Sigmoid colon (tissue), 7 donors: ENCODE results near the gene STK11. TPM values are rescaled to one million over a fixed set of nuclear protein-coding genes. Genes with fewer than 3 reads are reported as not detected.

Experiments used
- DNase-seq: peaks from one replicate; pipeline ENCODE4 v3.0.0-alpha.2; 2019
- H3K27ac ChIP-seq, 4 donors: fragments of 200-600 bp; sonication (generic); one replicate each; pipeline ENCODE4 v1.5.1; 2016 to 2019; ENCODE audit warnings: mild to moderate bottlenecking in 1 of 4
- H3K27me3 ChIP-seq, 3 donors: fragments of 200-600 bp; sonication (generic); one replicate each; pipeline ENCODE4 v1.5.1; 2019; ENCODE audit warnings: mild to moderate bottlenecking in 1 of 3
- H3K36me3 ChIP-seq, 4 donors: fragments of 200-600 bp; sonication (generic); one replicate each; pipeline ENCODE4 v1.5.1; 2016 to 2019
- H3K4me1 ChIP-seq, 4 donors: fragments of 200-600 bp; sonication (generic); one replicate each; pipeline ENCODE4 v1.5.1; 2017 to 2019
- H3K4me3 ChIP-seq, 4 donors: fragments of 200-600 bp; sonication (generic); one replicate each; pipeline ENCODE4 v1.5.1; 2017 to 2019; ENCODE audit warnings: mild to moderate bottlenecking in 2 of 4, moderate library complexity in 1 of 4
- H3K9me3 ChIP-seq, 4 donors: fragments of 200-600 bp in 3 of 4; sonication (generic) in 3 of 4; one replicate each; pipeline versions ENCODE4 v1.5.1 to v1.6.1; 2013 to 2019
- CTCF ChIP-seq, 4 experiments: fragments of 450-650 bp in 3 of 4; fragments of 200-600 bp in 1 of 4; IDR thresholded peaks; one replicate each; pipeline ENCODE4 v1.5.1; 2016 to 2019; ENCODE audit warnings: antibody characterized with exemption in 4 of 4, mild to moderate bottlenecking in 3 of 4, moderate library complexity in 2 of 4
- EP300 ChIP-seq, 4 donors: sonication (generic); formaldehyde crosslinking; IDR thresholded peaks; one replicate each; pipeline ENCODE4 v1.6.1; 2017; ENCODE audit warnings: antibody characterized with exemption in 4 of 4
- POLR2A ChIP-seq, 2 donors: fragments of 450-650 bp; IDR thresholded peaks; one replicate each; pipeline ENCODE4 v1.6.1; 2016; ENCODE audit warnings: antibody characterized with exemption in 2 of 2, mild to moderate bottlenecking in 2 of 2, moderate library complexity in 2 of 2
- POLR2AphosphoS5 ChIP-seq, 4 donors: sonication (generic); formaldehyde crosslinking; IDR thresholded peaks; one replicate each; pipeline ENCODE4 v1.6.1; 2017; ENCODE audit warnings: antibody characterized with exemption in 4 of 4
- WGBS, 2 donors: extraction: QIAGEN DNeasy Blood & Tissue Kit; methylation state at CpG; one replicate each; pipeline ENCODE4 v1.1.7; 2013; 5-methylcytosine and 5-hydroxymethylcytosine counted together
- intact Hi-C: fragments of 100-400 bp; cut with DNase I; formaldehyde crosslinking; loops from one replicate; pipeline ENCODE4 v1.15.1; 2023
- polyA plus RNA-seq, 3 donors: library from polyadenylated mRNA; stranded (reverse); fragments of 200-250 nt; gene quantifications; one replicate each; pipeline ENCODE4 v1.2.3, GENCODE V29; 2013
- total RNA-seq, 4 donors: library from RNA; depleted of rRNA; stranded (reverse); fragments of >200 nt; gene quantifications; one replicate each; pipeline ENCODE4 v1.1.0, GENCODE V29; 2016
- donor health status: healthy with polysubstance abuse.
- donor health status: Bipolar disorder and iron deficiency.
- donor health status: healthy.

Gene STK11
- total and polyA plus RNA-seq, 7 donors, result 31.2 to 86.5 (median 41.8) TPM

GRCh38 chr19:1270213-1270853 lies 64.8 kb downstream of the STK11 start:
- no peak for DNase-seq
- 9 to 25% methylated on average over 8 of the region's 8 CpGs for WGBS, 2 donors
- Histone ChIP-seq H3K27me3 (no peaks in the 10 kb centered on the region), H3K4me3 (peak overlapping the region; percentile 38 to 94 (median 74)), H3K36me3 (peaks cover 35 to 42% (median 41%) of the 10 kb centered on the region in 4 donors), H3K4me1 (peaks cover 0 to 90% (median 88%) of the 10 kb centered on the region in 4 donors), H3K27ac (peak overlapping the region; percentile 94 to 100 (median 97)), H3K9me3 (no peaks in the 10 kb centered on the region)
- intact Hi-C loops, result no loop called here
- no peak for TF ChIP-seq CTCF (IDR thresholded peaks at IDR 0.05)
- peak in 1 of 4 donors; percentile 40 for TF ChIP-seq EP300 (IDR thresholded peaks at IDR 0.05)

DNA sequence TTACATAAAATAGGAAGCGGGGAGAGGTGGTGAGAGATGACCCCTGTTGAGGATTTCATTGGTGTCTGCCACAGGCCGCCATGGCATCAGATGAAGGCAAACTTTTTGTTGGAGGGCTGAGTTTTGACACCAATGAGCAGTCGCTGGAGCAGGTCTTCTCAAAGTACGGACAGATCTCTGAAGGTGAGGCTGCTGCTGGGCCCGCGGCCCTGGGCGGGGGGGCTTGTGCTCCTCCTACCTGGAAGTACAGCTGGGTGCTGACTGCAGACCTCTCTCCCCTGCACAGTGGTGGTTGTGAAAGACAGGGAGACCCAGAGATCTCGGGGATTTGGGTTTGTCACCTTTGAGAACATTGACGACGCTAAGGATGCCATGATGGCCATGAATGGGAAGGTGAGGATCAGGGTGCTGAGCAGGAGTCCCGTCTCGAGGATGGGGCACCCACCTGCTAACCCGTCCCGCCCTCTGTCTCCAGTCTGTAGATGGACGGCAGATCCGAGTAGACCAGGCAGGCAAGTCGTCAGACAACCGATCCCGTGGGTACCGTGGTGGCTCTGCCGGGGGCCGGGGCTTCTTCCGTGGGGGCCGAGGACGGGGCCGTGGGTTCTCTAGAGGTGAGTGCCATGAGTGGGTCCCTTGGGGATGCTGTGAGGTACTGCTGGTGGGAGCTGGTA lies 65.4 kb downstream of the STK11 start:
- Histone ChIP-seq H3K36me3 (peaks cover 35 to 42% (median 41%) of the 10 kb centered on the region in 4 donors), H3K4me1 (peaks cover 0 to 85% (median 83%) of the 10 kb centered on the region in 4 donors), H3K27ac (peak overlapping the region; percentile 94 to 100 (median 97)), H3K4me3 (peak overlapping the region; percentile 9 to 94 (median 74)), H3K27me3 (no peaks in the 10 kb centered on the region), H3K9me3 (no peaks in the 10 kb centered on the region)
- no peak for DNase-seq
- intact Hi-C loops, result no loop called here
- 51 to 73% methylated on average over 26 of the region's 26 CpGs for WGBS, 2 donors
- TF ChIP-seq POLR2A (IDR thresholded peaks at IDR 0.05) (no peak), CTCF (IDR thresholded peaks at IDR 0.05) (no peak), POLR2AphosphoS5 (IDR thresholded peaks at IDR 0.05) (no peak), EP300 (IDR thresholded peaks at IDR 0.05) (no peak)

- Histone ChIP-seq H3K4me3 (peak overlapping the region; percentile 9 to 94 (median 74)), H3K4me1 (peaks cover 0 to 85% (median 83%) of the 10 kb centered on the region in 4 donors), H3K27me3 (no peaks in the 10 kb centered on the region), H3K9me3 (no peaks in the 10 kb centered on the region), H3K27ac (peak overlapping the region; percentile 94 to 100 (median 97)), H3K36me3 (peaks cover 35 to 42% (median 41%) of the 10 kb centered on the region in 4 donors)
- DNase-seq, result peak; percentile 74
- TF ChIP-seq EP300 (IDR thresholded peaks at IDR 0.05) (no peak), CTCF (IDR thresholded peaks at IDR 0.05) (no peak), POLR2A (IDR thresholded peaks at IDR 0.05) (no peak), POLR2AphosphoS5 (IDR thresholded peaks at IDR 0.05) (no peak)
- intact Hi-C loops, result no loop called here
- 76 to 84% methylated on average over 37 of the region's 37 CpGs for WGBS, 2 donors
Measured at GRCh38 chr19:1271528-1272422, 66.2 kb downstream of the STK11 start.

GRCh38 chr19:1272423-1273262 lies 67.1 kb downstream of the STK11 start:
- DNase-seq, result no peak
- no peak for TF ChIP-seq POLR2A (IDR thresholded peaks at IDR 0.05)
- no peak for TF ChIP-seq CTCF (IDR thresholded peaks at IDR 0.05)
- peak in 1 of 4 donors; percentile 27 for TF ChIP-seq POLR2AphosphoS5 (IDR thresholded peaks at IDR 0.05)
- TF ChIP-seq EP300 (IDR thresholded peaks at IDR 0.05), result peak in 2 of 4 donors; percentile 33 to 74
- Histone ChIP-seq H3K4me3 (peak overlapping the region in 3 of 4 donors; percentile 61 to 94 (median 86)), H3K27ac (peak overlapping the region; percentile 94 to 100 (median 97)), H3K4me1 (peaks cover 0 to 79% (median 77%) of the 10 kb centered on the region in 4 donors), H3K27me3 (no peaks in the 10 kb centered on the region), H3K36me3 (peaks cover 35 to 47% (median 41%) of the 10 kb centered on the region in 4 donors), H3K9me3 (no peaks in the 10 kb centered on the region)
- 71 to 75% methylated on average over 33 of the region's 33 CpGs for WGBS, 2 donors
- intact Hi-C loops, result no loop called here
